Smooth muscle cell (in vitro differentiated cells): Measurements from ENCODE around the gene FOXP1. TPM values are rescaled to one million over a fixed set of nuclear protein-coding genes. Genes with fewer than 3 reads are reported as not detected.

Experiments used
- DNase-seq: peaks from one replicate; lab custom pipeline; 2025; ENCODE audit not compliant: unreplicated experiment; lab: John Stamatoyannopoulos, UW
- H2AFZ ChIP-seq: fragments of 200-600 bp; sonication (generic); 2 replicates; pipeline ENCODE4 v1.6.0; 2016; ENCODE audit warnings: antibody characterized with exemption, low read depth, mild to moderate bottlenecking
- H3F3A ChIP-seq: fragments of 200-600 bp; sonication (generic); 2 replicates; pipeline ENCODE4 v1.6.0; 2017; ENCODE audit warnings: antibody characterized with exemption, low read depth
- H3K27ac ChIP-seq: fragments of 200-600 bp; sonication (generic); 2 replicates; pipeline ENCODE4 v1.5.1; 2016; ENCODE audit warnings: low read depth, mild to moderate bottlenecking
- H3K27me3 ChIP-seq: fragments of 200-600 bp; sonication (generic); 2 replicates; pipeline ENCODE4 v1.6.1; 2016; ENCODE audit warnings: low read depth, mild to moderate bottlenecking
- H3K36me3 ChIP-seq: fragments of 200-600 bp; sonication (generic); 2 replicates; pipeline ENCODE4 v1.5.1; 2016; ENCODE audit warnings: low read depth
- H3K4me1 ChIP-seq: fragments of 200-600 bp; sonication (generic); 2 replicates; pipeline ENCODE4 v1.5.1; 2016; ENCODE audit warnings: low read depth
- H3K4me2 ChIP-seq: fragments of 200-600 bp; sonication (generic); 2 replicates; pipeline ENCODE4 v1.6.0; 2016; ENCODE audit warnings: mild to moderate bottlenecking
- H3K4me3 ChIP-seq: fragments of 200-600 bp; sonication (generic); 2 replicates; pipeline ENCODE4 v1.5.1; 2016; ENCODE audit warnings: mild to moderate bottlenecking
- H3K79me2 ChIP-seq: fragments of 200-600 bp; sonication (generic); 2 replicates; pipeline ENCODE4 v1.6.0; 2016; ENCODE audit warnings: low read depth, mild to moderate bottlenecking
- H3K9ac ChIP-seq: fragments of 200-600 bp; sonication (generic); 2 replicates; pipeline ENCODE4 v1.6.0; 2016; ENCODE audit warnings: low read depth
- H3K9me3 ChIP-seq: fragments of 200-600 bp; sonication (generic); replicated peaks from 2 replicates; pipeline ENCODE4 v1.5.1; 2016; ENCODE audit warnings: low read depth
- H4K20me1 ChIP-seq: fragments of 200-600 bp; sonication (generic); 2 replicates; pipeline ENCODE4 v1.6.0; 2016; ENCODE audit warnings: low read depth
- WGBS: methylation state at CpG from one replicate; pipeline ENCODE4 v1.1.7; 2016; ENCODE audit warnings: low lambda C conversion rate; 5-methylcytosine and 5-hydroxymethylcytosine counted together
- polyA plus RNA-seq: library from polyadenylated mRNA; unstranded; fragments of >200 nt; fragmentation: Nextera tagmentation; extraction: Ambion mirVana; gene quantifications from 2 replicates; pipeline ENCODE4 v1.2.1, GENCODE V29; 2016
- total RNA-seq: library from RNA; depleted of rRNA; stranded (reverse); fragments of >200 nt; gene quantifications from 2 replicates; pipeline ENCODE4 v1.2.3, GENCODE V29; 2014
- TF ChIP-seq, protein P1 (sequence below): fragments of 200-600 bp; sonication (generic); IDR thresholded peaks from 2 replicates; pipeline ENCODE4 v1.5.1; 2017; ENCODE audit warnings: borderline replicate concordance, mild to moderate bottlenecking, antibody characterized with exemption; ENCODE audit not compliant: insufficient read depth, poor library complexity, severe bottlenecking

Gene FOXP1
- total and polyA plus RNA-seq, 2 experiments from 2014 or later = 40.9 to 68.0 TPM

DNA sequence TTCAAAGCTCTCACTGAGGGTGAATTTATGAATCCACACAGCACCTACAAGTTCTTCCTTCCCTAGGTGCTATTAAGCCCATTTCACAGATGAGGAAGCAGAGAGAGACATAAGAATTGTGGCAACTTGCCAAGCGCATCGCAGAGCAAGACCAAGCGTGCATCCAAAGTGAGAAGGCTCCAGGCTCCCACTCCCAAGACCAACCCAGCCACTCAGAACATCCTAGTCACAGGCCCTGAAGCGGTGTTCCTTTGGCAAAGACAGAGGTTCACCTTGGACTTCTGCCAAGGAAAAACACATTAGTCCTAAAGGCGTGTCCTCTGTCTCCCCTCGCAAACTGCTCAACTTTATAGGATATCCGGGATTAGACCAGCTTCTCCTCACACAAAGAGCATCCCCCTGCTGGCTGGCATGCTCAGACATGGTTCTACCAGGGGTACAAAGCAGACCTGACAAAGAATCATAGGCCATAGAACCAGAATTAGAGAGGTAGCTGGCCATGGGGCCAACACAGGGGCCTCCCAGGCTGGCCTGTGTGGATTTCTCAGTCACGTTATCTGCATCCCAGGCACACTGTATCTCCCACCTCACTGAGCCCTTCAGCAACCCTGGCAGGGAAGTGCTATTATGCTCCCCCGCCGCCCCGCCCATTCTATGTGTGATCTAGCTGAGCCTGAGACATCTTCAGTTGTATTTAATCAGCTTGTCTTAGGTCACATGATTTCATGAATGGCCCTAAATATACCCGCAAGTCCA, 160.2 kb downstream of the FOXP1 start:
- Histone ChIP-seq H3K4me3 (no peak overlapping the region), H3K36me3 (no peaks in the 10 kb centered on the region), H2AFZ (no peak overlapping the region), H3K4me2 (no peak overlapping the region), H3K4me1 (no peaks in the 10 kb centered on the region), H3K27me3 (no peaks in the 10 kb centered on the region), H3K9me3 (no peaks in the 10 kb centered on the region), H3K9ac (no peak overlapping the region), H3F3A (no peaks in the 10 kb centered on the region), H4K20me1 (no peaks in the 10 kb centered on the region), H3K27ac (no peak overlapping the region), H3K79me2 (peaks cover 29% of the 10 kb centered on the region)
- TF ChIP-seq, protein P1, sequence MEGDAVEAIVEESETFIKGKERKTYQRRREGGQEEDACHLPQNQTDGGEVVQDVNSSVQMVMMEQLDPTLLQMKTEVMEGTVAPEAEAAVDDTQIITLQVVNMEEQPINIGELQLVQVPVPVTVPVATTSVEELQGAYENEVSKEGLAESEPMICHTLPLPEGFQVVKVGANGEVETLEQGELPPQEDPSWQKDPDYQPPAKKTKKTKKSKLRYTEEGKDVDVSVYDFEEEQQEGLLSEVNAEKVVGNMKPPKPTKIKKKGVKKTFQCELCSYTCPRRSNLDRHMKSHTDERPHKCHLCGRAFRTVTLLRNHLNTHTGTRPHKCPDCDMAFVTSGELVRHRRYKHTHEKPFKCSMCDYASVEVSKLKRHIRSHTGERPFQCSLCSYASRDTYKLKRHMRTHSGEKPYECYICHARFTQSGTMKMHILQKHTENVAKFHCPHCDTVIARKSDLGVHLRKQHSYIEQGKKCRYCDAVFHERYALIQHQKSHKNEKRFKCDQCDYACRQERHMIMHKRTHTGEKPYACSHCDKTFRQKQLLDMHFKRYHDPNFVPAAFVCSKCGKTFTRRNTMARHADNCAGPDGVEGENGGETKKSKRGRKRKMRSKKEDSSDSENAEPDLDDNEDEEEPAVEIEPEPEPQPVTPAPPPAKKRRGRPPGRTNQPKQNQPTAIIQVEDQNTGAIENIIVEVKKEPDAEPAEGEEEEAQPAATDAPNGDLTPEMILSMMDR = peak; percentile 24
- WGBS = 80% methylated on average over 12 of the region's 12 CpGs
- DNase-seq = no peak

DNA sequence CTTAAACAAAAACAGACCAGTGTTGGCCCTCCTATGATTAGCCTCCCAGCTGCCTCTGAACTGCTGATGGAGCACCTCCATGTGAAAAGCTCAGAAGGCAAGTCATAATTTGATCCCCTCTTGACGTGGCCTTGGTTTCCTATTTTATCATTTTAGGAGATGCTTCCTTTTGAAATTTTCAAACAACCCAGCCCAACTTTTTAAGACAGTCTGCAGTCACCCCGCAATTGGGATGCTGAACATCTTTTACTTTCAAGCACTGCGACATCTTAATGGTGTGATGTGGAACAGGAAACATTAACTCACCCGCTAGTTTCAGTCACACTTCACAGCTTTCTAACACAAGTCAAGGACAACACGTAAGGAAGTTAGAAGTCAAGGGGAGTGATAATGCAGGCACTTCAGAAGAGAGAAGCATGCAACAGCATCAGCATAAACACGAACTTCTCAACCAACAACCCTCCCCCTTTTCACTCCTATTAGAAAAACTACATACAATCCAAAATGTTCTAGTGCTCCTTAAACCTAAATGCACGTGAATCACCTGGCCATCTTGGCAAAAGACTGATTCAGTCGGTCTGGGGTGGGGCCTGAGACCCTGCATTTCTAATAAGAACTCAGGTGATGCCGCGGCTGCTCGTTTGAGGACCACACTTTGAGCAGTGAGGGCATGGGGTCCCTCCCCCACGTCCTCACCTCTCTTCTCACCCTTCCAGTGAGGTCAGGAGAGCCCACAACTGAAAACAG, 161.5 kb downstream of the FOXP1 start:
- Histone ChIP-seq H3K9me3 (no peaks in the 10 kb centered on the region), H3K27me3 (no peaks in the 10 kb centered on the region), H3K4me2 (no peak overlapping the region), H4K20me1 (no peaks in the 10 kb centered on the region), H3K27ac (no peak overlapping the region), H3K79me2 (peaks cover 22% of the 10 kb centered on the region), H3K4me3 (no peak overlapping the region), H3K36me3 (no peaks in the 10 kb centered on the region), H3F3A (no peaks in the 10 kb centered on the region), H3K9ac (no peak overlapping the region), H3K4me1 (no peaks in the 10 kb centered on the region), H2AFZ (no peak overlapping the region)
- DNase-seq = no peak
- TF ChIP-seq, protein P1 = no peak
- 84% methylated on average over 12 of the region's 12 CpGs for WGBS

DNA sequence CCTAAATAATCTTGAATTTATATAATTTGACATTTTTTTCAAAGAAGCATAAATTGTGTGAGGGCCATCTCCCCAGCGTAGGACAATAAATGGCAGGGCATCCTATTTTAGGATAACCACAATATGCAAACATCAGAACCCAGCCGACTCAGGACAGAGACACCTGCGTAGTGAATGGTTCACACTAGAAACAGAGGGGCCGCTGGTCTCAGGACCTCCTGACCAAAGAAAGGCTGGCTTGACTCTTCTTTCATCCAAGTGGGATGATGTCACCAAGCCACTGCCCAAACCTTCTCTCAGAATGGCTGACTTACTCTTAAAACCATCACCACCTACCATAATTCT, 162.1 kb downstream of the FOXP1 start:
- Histone ChIP-seq H3F3A (no peaks in the 10 kb centered on the region), H3K9ac (no peak overlapping the region), H3K9me3 (no peaks in the 10 kb centered on the region), H3K27ac (no peak overlapping the region), H2AFZ (no peak overlapping the region), H3K4me2 (no peak overlapping the region), H3K4me3 (no peak overlapping the region), H3K36me3 (no peaks in the 10 kb centered on the region), H3K79me2 (peaks cover 21% of the 10 kb centered on the region), H4K20me1 (no peaks in the 10 kb centered on the region), H3K27me3 (no peaks in the 10 kb centered on the region), H3K4me1 (no peaks in the 10 kb centered on the region)
- 97% methylated on average over 4 of the region's 4 CpGs for WGBS
- TF ChIP-seq, protein P1 = no peak
- no peak for DNase-seq

DNA sequence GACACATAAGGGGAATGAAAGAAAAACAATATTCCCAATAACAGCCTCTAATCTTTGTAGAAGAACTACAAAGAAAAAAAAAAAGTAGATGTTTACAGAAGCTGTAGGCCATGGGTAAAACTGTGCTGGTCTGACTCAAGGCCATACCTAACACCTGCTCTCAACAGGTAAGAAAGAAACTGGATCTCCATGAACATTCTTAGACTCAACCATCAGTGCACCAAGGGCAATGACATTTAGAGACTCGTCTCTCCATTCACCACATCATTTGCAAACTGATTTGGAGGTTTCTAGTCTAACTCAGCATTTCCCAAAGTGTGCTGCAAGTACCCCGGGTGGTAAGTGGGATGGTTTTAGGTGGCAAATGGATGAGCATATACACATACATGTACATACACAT, 164.2 kb downstream of the FOXP1 start:
- TF ChIP-seq, protein P1 = no peak
- H2AFZ ChIP-seq = no peak overlapping the region
- H3K9ac ChIP-seq = no peak overlapping the region
- H3K79me2 ChIP-seq = peaks cover 27% of the 10 kb centered on the region
- no peaks in the 10 kb centered on the region for H4K20me1 ChIP-seq
- no peaks in the 10 kb centered on the region for H3F3A ChIP-seq
- H3K4me3 ChIP-seq = no peak overlapping the region
- H3K27ac ChIP-seq = no peak overlapping the region
- no peak for DNase-seq
- H3K4me1 ChIP-seq = peaks cover 9% of the 10 kb centered on the region
- H3K27me3 ChIP-seq = no peaks in the 10 kb centered on the region
- WGBS = 100% methylated on average over 2 of the region's 2 CpGs
- no peaks in the 10 kb centered on the region for H3K9me3 ChIP-seq
- no peaks in the 10 kb centered on the region for H3K36me3 ChIP-seq
- no peak overlapping the region for H3K4me2 ChIP-seq
